LNCaP clone FGC (cell line): ENCODE measurements around the gene MIB1.
"Not testable (repeated sequence)": the region's sequence is repeated elsewhere in the genome, so short reads cannot be mapped to it uniquely, and the experiment has no call there.

Experiments
- DNase-seq: peaks from one replicate; pipeline ENCODE4 v3.0.0-alpha.2; 2011; ENCODE audit warnings: low read depth
- H3K4me3 ChIP-seq: 2 replicates; pipeline ENCODE4 v1.5.1; 2011; ENCODE audit warnings: mild to moderate bottlenecking, low read depth, low read length, control low read depth
- TF ChIP-seq, protein P1 (sequence below): IDR thresholded peaks from 2 replicates; pipeline ENCODE4 v1.5.1; 2012; ENCODE audit warnings: mild to moderate bottlenecking; ENCODE audit not compliant: control insufficient read depth, insufficient read depth; ENCODE audit errors: extremely low read depth

The MIB1 gene

DNA sequence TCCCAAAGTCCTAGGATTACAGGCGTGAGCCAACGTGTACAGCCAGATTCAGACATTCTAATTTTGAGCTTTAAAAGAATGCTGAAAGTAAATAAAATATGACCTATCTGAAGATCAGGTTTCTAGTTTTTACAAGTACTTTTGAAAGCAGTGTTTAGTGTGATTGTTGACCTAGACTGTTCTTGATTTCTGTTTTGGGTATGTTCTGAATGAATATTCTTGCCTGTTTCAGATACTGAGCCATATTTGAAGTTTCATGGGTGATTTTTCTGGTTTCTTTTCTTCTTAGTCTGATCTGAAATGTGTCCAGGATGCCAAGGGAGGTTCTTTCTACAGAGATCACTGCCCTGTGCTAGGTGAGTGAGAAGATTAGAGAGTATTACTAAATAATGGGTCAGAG is 37.2 kb downstream of the MIB1 start:
- TF ChIP-seq, protein P1, sequence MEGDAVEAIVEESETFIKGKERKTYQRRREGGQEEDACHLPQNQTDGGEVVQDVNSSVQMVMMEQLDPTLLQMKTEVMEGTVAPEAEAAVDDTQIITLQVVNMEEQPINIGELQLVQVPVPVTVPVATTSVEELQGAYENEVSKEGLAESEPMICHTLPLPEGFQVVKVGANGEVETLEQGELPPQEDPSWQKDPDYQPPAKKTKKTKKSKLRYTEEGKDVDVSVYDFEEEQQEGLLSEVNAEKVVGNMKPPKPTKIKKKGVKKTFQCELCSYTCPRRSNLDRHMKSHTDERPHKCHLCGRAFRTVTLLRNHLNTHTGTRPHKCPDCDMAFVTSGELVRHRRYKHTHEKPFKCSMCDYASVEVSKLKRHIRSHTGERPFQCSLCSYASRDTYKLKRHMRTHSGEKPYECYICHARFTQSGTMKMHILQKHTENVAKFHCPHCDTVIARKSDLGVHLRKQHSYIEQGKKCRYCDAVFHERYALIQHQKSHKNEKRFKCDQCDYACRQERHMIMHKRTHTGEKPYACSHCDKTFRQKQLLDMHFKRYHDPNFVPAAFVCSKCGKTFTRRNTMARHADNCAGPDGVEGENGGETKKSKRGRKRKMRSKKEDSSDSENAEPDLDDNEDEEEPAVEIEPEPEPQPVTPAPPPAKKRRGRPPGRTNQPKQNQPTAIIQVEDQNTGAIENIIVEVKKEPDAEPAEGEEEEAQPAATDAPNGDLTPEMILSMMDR, result no peak
- no peak overlapping the region for H3K4me3 ChIP-seq
- DNase-seq, result peak; percentile 17

DNA sequence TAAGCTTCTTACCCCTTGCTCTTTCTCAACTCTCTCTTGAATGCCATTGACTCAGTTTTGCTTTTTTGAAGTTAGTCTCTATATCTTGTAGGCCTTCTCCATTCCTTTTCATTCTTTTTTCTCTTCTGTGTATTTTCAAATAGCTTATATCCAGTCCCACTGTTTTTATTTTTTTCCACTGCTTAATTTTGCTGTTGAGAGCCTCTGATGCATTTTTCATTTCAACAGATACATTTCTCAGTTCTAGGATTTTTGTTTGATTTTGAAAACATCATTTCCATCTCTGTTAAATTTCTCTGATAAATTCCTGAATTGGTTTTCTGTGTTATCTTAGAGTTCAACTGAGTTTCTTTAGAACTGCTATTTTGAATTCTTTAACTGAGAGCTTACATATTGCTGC is 45.9 kb downstream of the MIB1 start:
- no peak overlapping the region for H3K4me3 ChIP-seq
- no peak for DNase-seq
- TF ChIP-seq, protein P1, result no peak

DNA sequence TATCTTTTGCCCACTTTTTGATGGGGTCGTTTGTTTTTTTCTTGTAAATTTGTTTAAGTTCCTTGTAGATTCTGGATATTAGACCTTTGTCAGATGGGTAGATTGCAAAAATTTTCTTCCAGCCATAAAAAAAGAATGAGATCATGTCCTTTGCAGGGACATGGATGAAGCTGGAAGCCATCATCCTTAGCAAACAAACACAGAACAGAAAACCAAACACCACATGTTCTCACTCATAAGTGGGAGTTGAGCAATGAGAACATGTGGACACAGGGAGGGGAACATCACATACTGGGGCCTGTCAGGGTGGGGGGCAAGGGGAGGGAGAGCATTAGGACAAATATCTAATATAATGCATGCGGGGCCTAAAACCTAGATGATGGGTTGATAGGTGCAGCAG is 55.5 kb downstream of the MIB1 start:
- not testable (repeated sequence) for H3K4me3 ChIP-seq, DNase-seq

DNA sequence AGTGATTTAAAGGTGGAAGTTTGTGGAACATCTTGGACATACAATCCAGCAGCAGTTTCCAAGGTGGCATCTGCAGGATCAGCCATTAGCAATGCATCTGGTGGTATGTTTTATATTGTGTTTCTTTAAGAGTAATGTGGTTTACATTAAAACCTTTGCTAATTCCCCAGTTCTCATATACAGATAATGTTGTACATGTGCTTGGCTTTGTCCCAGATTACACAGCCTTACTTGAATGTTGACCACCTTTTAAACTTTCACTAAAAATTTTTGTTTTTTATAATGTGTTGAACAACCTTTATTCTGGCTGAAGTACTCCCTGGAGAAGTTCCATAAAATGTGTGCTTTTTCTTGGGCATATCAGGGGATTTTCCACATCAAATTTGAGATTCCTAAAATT is 57.5 kb downstream of the MIB1 start:
- no peak overlapping the region for H3K4me3 ChIP-seq
- TF ChIP-seq, protein P1, result no peak
- no peak for DNase-seq

DNA sequence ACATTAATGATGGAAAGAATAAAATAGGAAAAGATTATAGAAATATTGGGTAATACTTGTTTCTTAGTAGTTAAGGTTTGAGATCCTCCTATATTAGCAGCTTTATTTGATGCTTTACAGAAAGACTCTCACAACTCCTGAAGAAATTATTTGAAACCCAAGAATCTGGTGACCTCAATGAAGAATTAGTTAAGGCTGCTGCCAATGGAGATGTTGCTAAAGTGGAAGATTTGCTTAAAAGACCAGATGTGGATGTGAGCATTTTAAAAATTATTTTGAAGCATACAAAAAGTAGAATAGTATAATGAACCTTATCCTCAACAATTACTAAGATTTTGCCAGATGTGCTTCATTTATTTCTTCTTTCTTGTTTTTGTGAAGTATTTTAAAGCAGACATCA is 59.1 kb downstream of the MIB1 start:
- no peak for DNase-seq
- TF ChIP-seq, protein P1, result no peak

DNA sequence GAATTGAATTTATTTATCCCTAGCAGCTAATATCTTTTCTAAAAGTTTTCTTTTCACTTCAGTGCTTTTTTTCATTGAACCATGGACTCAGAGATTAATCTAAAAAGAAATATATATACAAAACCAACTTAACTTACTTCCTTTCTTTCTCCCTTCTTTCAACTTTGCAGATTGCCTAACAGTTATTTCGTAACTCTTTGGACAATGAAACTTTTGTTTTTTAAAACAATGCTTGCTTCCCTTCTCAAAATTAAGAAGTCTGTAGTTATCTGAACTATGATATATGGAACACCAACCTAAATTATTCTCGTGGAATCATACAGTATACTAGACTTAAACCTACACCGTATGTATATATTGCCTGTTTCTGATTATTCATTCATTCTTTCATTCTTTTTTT is 62.9 kb downstream of the MIB1 start:
- TF ChIP-seq, protein P1, result no peak
- no peak for DNase-seq
- no peak overlapping the region for H3K4me3 ChIP-seq

More for the DNA sequence above, 59.1 kb downstream of the MIB1 start:
- no peak overlapping the region for H3K4me3 ChIP-seq

DNA sequence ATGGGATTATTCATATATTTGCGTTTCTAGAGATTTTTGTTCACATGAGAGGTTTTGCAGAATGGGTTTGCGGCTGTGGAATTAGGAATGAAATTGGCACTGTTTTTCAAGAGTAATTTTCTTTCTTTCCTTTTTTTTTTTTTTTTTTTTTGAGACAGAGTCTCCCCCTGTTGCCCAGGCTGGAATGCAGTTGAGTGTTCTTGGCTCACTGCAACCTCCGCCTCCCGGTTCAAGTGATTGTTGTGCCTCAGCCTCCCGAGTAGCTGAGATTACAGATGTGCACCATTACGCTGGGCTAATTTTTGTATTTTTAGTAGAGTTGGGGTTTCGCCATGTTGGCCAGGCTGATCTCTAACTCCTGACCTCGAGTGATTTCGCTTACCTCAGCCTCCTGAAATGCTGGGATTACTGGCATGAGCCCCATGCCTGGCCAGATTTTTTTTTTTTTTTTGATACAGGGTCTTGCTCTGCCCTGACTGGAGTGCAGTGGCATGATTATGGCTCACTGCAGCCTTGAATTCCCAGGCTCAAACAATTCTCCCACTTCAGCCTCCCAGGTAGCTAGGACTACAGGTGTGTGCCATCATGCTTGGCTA is 65.3 kb downstream of the MIB1 start:
- TF ChIP-seq, protein P1, result no peak
- no peak for DNase-seq
- no peak overlapping the region for H3K4me3 ChIP-seq

DNA sequence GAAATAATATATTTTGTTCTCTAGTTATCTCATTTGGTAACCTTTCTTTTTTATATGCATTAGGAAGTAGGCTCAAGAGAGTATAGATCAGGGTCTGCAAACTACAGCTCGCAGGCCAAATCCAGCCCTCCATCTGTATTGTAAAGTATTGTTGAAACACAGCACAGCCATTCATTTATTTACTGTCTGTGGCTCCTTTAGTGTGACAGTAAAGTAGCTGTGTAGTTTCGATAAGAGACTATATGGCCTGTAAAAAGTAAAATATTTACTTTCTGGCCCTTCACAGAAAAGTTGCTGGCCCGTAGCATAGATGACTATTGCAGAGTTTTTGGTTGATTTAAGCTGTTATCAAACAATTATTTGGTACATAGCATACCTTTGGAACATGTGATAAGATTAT is 67.6 kb downstream of the MIB1 start:
- H3K4me3 ChIP-seq, result no peak overlapping the region
- TF ChIP-seq, protein P1, result no peak
- DNase-seq, result no peak
